ENCODE measurements around the gene DOCK4. TPM values are rescaled to one million over a fixed set of nuclear protein-coding genes. Genes with fewer than 3 reads are reported as not detected.

Gene DOCK4
- total and polyA plus RNA-seq, 2 of the 8 experiments (the other 6 are each of a cell fraction or from before 2014, with no cell fraction given): 5.1 to 23.6 TPM

- no peak overlapping the region for H2BK12ac ChIP-seq (ENCODE audit: low read depth, low read length)
- no peak overlapping the region for H4K8ac ChIP-seq (ENCODE audit: extremely low read depth, insufficient read depth, low read length)
- H3K23me2 ChIP-seq (ENCODE audit: low read depth, low read length): no peaks in the 10 kb centered on the region
- H3K4me3 ChIP-seq (ENCODE audit: extremely low read depth in 1 of 4, insufficient read depth in 2 of 4, low read depth in 3 of 4, low read length in 4 of 4): no peak overlapping the region
- H2BK20ac ChIP-seq (ENCODE audit: low read length): no peak overlapping the region
- TF ChIP-seq TEAD4 (IDR thresholded peaks at IDR 0.05; ENCODE audit: low read depth, low read length): no peak
- TF ChIP-seq TCF12 (IDR thresholded peaks at IDR 0.05; ENCODE audit: low read depth, low read length): no peak
- no peak for TF ChIP-seq SP1 (IDR thresholded peaks at IDR 0.05; ENCODE audit: low read depth, low read length)
- TF ChIP-seq PHF8 (conservative IDR thresholded peaks at IDR 0.05; ENCODE audit: low read depth, low read length): no peak
- no peak for TF ChIP-seq SAP30 (IDR thresholded peaks at IDR 0.05; ENCODE audit: insufficient read depth, insufficient replicate concordance, low read length)
- TF ChIP-seq EGR1 (IDR thresholded peaks at IDR 0.05; ENCODE audit: borderline replicate concordance, low read depth, low read length): no peak
- TF ChIP-seq BCL11A (IDR thresholded peaks at IDR 0.05; ENCODE audit: low read depth in 2 of 2, low read length in 2 of 2): no peak
- no peak for TF ChIP-seq POU5F1 (IDR thresholded peaks at IDR 0.05; ENCODE audit: low read depth, low read length)
- no peak for TF ChIP-seq SIRT6 (IDR thresholded peaks at IDR 0.05; ENCODE audit: low read length)
- no peak for TF ChIP-seq BRCA1 (IDR thresholded peaks at IDR 0.05; ENCODE audit: low read depth, low read length)
- TF ChIP-seq GABPA (IDR thresholded peaks at IDR 0.05; ENCODE audit: borderline replicate concordance, insufficient read depth, low read length): no peak
- no peak for TF ChIP-seq BACH1 (IDR thresholded peaks at IDR 0.05; ENCODE audit: low read length)
- TF ChIP-seq KDM4A (IDR thresholded peaks at IDR 0.05; ENCODE audit: low read depth, low read length, severe bottlenecking): no peak
- TF ChIP-seq SUZ12 (IDR thresholded peaks at IDR 0.05; ENCODE audit: low read length): no peak
- no peaks in the 10 kb centered on the region for H4K20me1 ChIP-seq (replicated peaks in 1 of 2; ENCODE audit: control insufficient read depth in 1 of 2, insufficient read depth in 2 of 2, low read length in 2 of 2)
- no peak overlapping the region for H2BK15ac ChIP-seq (ENCODE audit: low read length)
- no peak overlapping the region for H2BK120ac ChIP-seq (replicated peaks; ENCODE audit: low read depth, low read length)
- no peaks in the 10 kb centered on the region for H3K36me3 ChIP-seq (ENCODE audit: control insufficient read depth in 2 of 4, insufficient read depth in 4 of 4, low read length in 3 of 4)
- H3K18ac ChIP-seq (ENCODE audit: extremely low read depth, low read length): no peak overlapping the region
- FAIRE-seq: no peak
- no peaks in the 10 kb centered on the region for H3K27me3 ChIP-seq (replicated peaks in 1 of 4; ENCODE audit: control insufficient read depth in 3 of 4, extremely low read depth in 1 of 4, insufficient read depth in 3 of 4, low read length in 3 of 4)
- WGBS, 2 experiments (ENCODE audit: extremely low coverage in 1 of 2, insufficient coverage in 1 of 2, insufficient read length in 1 of 2, insufficient replicate concordance in 2 of 2, low coverage in 1 of 2, low lambda C conversion rate in 2 of 2, missing lambda C conversion rate in 1 of 2): 76% methylated on average over 2 of the region's 2 CpGs; no CpG with 5 or more reads in 1 of the 2 experiments
- no peaks in the 10 kb centered on the region for H3K79me1 ChIP-seq (ENCODE audit: low read depth, low read length)
- H3K56ac ChIP-seq (replicated peaks; ENCODE audit: insufficient read length, low read depth, low read length): no peak overlapping the region
- no peaks in the 10 kb centered on the region for H3K79me2 ChIP-seq (ENCODE audit: control insufficient read depth in 1 of 2, insufficient read depth in 2 of 2, low read length in 2 of 2)
- H4K91ac ChIP-seq (replicated peaks; ENCODE audit: insufficient read length, low read length): no peak overlapping the region
- H3K27ac ChIP-seq (ENCODE audit: low read depth, low read length): no peak overlapping the region
- no peak overlapping the region for H2AK5ac ChIP-seq (ENCODE audit: low read depth, low read length)
- POLR2A ChIA-PET (ENCODE audit: partially characterized antibody): no interaction called here
- no peak for DNase-seq (ENCODE audit: low read depth in 1 of 2, low spot score in 2 of 2)
- no peak overlapping the region for H3K9ac ChIP-seq (replicated peaks in 1 of 4; ENCODE audit: extremely low read depth in 1 of 4, low read depth in 3 of 4, low read length in 3 of 4)
- peaks cover 0 to 4% (median 0%) of the 10 kb centered on the region in 4 experiments; a peak in 1 of 7 replicates for H3K4me1 ChIP-seq (replicated peaks in 1 of 4; ENCODE audit: control insufficient read depth in 3 of 4, insufficient read depth in 4 of 4, low read length in 3 of 4)
- no peaks in the 10 kb centered on the region for H3K9me3 ChIP-seq (ENCODE audit: insufficient read depth in 2 of 2, low read depth in 1 of 2, low read length in 1 of 2)
- H3K23ac ChIP-seq (ENCODE audit: insufficient read length): no peak overlapping the region
- no peak overlapping the region for H2AFZ ChIP-seq (ENCODE audit: low read length)
- no peak overlapping the region for H3K4ac ChIP-seq (replicated peaks; ENCODE audit: insufficient read length, low read depth, low read length)
- no peak overlapping the region for H3K14ac ChIP-seq (ENCODE audit: insufficient read length)
- H3K4me2 ChIP-seq (ENCODE audit: insufficient read depth in 1 of 2, low read depth in 2 of 2, low read length in 2 of 2): no peak overlapping the region
- CTCF ChIA-PET (ENCODE audit: partially characterized antibody): interaction anchor here (0.7 to 5.8 kb wide), 3 partner anchors 12 to 347 kb away, joined by 3 to 69 read pairs (median 4); no protein-coding TSS in a partner anchor
- no peak overlapping the region for H4K5ac ChIP-seq (ENCODE audit: insufficient read length, low read depth, low read length)
- no peak overlapping the region for H2BK5ac ChIP-seq (ENCODE audit: low read depth, low read length)
Measured at GRCh38 chr7:111866787-111867186, 339.4 kb downstream of the DOCK4 start.

All from H1 (cell line).